ENCODE measurements around the gene PKN1. TPM values are rescaled to one million over a fixed set of nuclear protein-coding genes. Genes with fewer than 3 reads are reported as not detected.

Gene PKN1
- total and polyA plus RNA-seq, 10 of the 15 experiments (the other 5 are each of a cell fraction or from before 2014, with no cell fraction given): 1.0 to 189 (median 52.7) TPM

- H4K20me1 ChIP-seq (ENCODE audit: control insufficient read depth, insufficient read depth): peaks cover 3% of the 10 kb centered on the region; the same call in 1 of the 2 replicates
- H3K9me3 ChIP-seq (replicated peaks; ENCODE audit: control insufficient read depth, insufficient read depth, low read length): no peaks in the 10 kb centered on the region
- H3K4me1 ChIP-seq (ENCODE audit: control insufficient read depth, insufficient read depth, low read length): peaks cover 9% of the 10 kb centered on the region
- ChIA-PET RAD21 (ENCODE audit: unreplicated experiment) (interaction anchor here (1.1 to 1.9 kb wide), 3 partner anchors 85 to 381 kb away, joined by 3 to 5 read pairs (median 3); partner anchors contain the start of genes ASF1B and PKN1), POLR2A (interaction anchor here (0.6 to 2.7 kb wide), 6 partner anchors 8 to 381 kb away, joined by 3 to 12 read pairs (median 4); partner anchors contain the start of genes ASF1B and TECR), SMC1A (ENCODE audit: uncharacterized antibody, unreplicated experiment) (interaction anchor here (1.3 to 1.4 kb wide), 2 partner anchors 12 to 13 kb away, joined by 4 read pairs; no protein-coding TSS in a partner anchor), CTCF (interaction anchor here (1.0 to 4.9 kb wide), 5 partner anchors 12 to 57 kb away, joined by 3 to 41 read pairs (median 5); no protein-coding TSS in a partner anchor)
- H3K27ac ChIP-seq (ENCODE audit: control insufficient read depth, insufficient read depth): peak overlapping the region; percentile 88
- FAIRE-seq: no peak
- 1% methylated on average over 14 of the region's 32 CpGs for WGBS (ENCODE audit: insufficient coverage, insufficient replicate concordance, low lambda C conversion rate, missing lambda C conversion rate)
- in situ Hi-C loops (cut with MboI): no loop called here
- no TSS peak for BruUV-seq (replicated peaks)
- H3K79me2 ChIP-seq (ENCODE audit: control insufficient read depth, insufficient read depth, low read length): peaks cover 30% of the 10 kb centered on the region
- intact Hi-C loops (cut with micrococcal nuclease; ENCODE audit: unreplicated experiment): no loop called here
- DNase-seq (ENCODE audit: low read depth, low spot score): no peak
- peak overlapping the region; percentile 16; the same call in 1 of the 2 replicates for H2AFZ ChIP-seq (ENCODE audit: control insufficient read depth, low read depth, low read length)
- no peak for ATAC-seq
- peak overlapping the region; percentile 80 for H3K9ac ChIP-seq (ENCODE audit: control insufficient read depth, insufficient read depth, low read length)
- peak; percentile 40; the same call in 1 of the 2 replicates for TF ChIP-seq BACH1 (IDR thresholded peaks at IDR 0.05; ENCODE audit: borderline replicate concordance)
- peak; percentile 19; the same call in 1 of the 2 replicates for TF ChIP-seq JUND (IDR thresholded peaks at IDR 0.05; ENCODE audit: low read depth, low read length)
- TF ChIP-seq, protein P1, sequence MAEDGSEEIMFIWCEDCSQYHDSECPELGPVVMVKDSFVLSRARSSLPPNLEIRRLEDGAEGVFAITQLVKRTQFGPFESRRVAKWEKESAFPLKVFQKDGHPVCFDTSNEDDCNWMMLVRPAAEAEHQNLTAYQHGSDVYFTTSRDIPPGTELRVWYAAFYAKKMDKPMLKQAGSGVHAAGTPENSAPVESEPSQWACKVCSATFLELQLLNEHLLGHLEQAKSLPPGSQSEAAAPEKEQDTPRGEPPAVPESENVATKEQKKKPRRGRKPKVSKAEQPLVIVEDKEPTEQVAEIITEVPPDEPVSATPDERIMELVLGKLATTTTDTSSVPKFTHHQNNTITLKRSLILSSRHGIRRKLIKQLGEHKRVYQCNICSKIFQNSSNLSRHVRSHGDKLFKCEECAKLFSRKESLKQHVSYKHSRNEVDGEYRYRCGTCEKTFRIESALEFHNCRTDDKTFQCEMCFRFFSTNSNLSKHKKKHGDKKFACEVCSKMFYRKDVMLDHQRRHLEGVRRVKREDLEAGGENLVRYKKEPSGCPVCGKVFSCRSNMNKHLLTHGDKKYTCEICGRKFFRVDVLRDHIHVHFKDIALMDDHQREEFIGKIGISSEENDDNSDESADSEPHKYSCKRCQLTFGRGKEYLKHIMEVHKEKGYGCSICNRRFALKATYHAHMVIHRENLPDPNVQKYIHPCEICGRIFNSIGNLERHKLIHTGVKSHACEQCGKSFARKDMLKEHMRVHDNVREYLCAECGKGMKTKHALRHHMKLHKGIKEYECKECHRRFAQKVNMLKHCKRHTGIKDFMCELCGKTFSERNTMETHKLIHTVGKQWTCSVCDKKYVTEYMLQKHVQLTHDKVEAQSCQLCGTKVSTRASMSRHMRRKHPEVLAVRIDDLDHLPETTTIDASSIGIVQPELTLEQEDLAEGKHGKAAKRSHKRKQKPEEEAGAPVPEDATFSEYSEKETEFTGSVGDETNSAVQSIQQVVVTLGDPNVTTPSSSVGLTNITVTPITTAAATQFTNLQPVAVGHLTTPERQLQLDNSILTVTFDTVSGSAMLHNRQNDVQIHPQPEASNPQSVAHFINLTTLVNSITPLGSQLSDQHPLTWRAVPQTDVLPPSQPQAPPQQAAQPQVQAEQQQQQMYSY (CRISPR knock-in tag; IDR thresholded peaks at IDR 0.05): no peak
- peak overlapping the region; percentile 95 for H3K4me3 ChIP-seq
- no peak overlapping the region for H3K4me2 ChIP-seq (ENCODE audit: control insufficient read depth, insufficient read depth)
- H3K27me3 ChIP-seq (replicated peaks in 1 of 2; ENCODE audit: control insufficient read depth in 2 of 2, insufficient read depth in 2 of 2, low read length in 1 of 2): no peaks in the 10 kb centered on the region
- peaks cover 3 to 12% of the 10 kb centered on the region in 2 experiments; a peak in 3 of 4 replicates for H3K36me3 ChIP-seq (ENCODE audit: control insufficient read depth in 2 of 2, insufficient read depth in 2 of 2, low read length in 1 of 2)
These were observed 84.3 kb downstream of the PKN1 start for GRCh38 chr19:14517446-14517839.

Data from GM12878 (cell line).